Body of pancreas (tissue), 4 donors: Measurements from ENCODE around the gene NOL11. TPM values are rescaled to one million over a fixed set of nuclear protein-coding genes. Genes with fewer than 3 reads are reported as not detected.

Experiments used
- ATAC-seq: fragments of 150-250 bp; one replicate; pipeline ENCODE4 v1.9.1; 2016
- DNase-seq, 4 donors: peaks; one replicate each; pipeline ENCODE4 v3.0.0-alpha.2; 2019
- H3K27ac ChIP-seq, 4 donors: fragments of 200-600 bp; sonication (generic); 1 replicate in 3 of 4; 2 replicates in 1 of 4; pipeline versions ENCODE4 v1.5.1 to v1.6.1; 2016 to 2019; ENCODE audit warnings: mild to moderate bottlenecking in 1 of 4, mixed read lengths in 1 of 4, moderate library complexity in 1 of 4
- H3K27me3 ChIP-seq, 2 donors: fragments of 200-600 bp; sonication (generic); one replicate each; pipeline ENCODE4 v1.6.0; 2016; ENCODE audit warnings: mild to moderate bottlenecking in 1 of 2
- H3K36me3 ChIP-seq, 2 donors: fragments of 200-600 bp; sonication (generic); replicated peaks in 1 of 2; 2 replicates each; pipeline ENCODE4 v1.5.1; 2016; ENCODE audit warnings: low read depth in 2 of 2; ENCODE audit not compliant: insufficient read depth in 1 of 2
- H3K4me1 ChIP-seq: fragments of 200-600 bp; sonication (generic); one replicate; pipeline ENCODE4 v1.6.0; 2016
- H3K4me3 ChIP-seq, 2 donors: fragments of 200-600 bp; sonication (generic); 1 replicate in 1 of 2; 2 replicates in 1 of 2; pipeline ENCODE4 v1.5.1; 2016 to 2019
- H3K9me3 ChIP-seq, 3 donors: fragments of 200-600 bp; sonication (generic); 1 replicate in 2 of 3; 2 replicates in 1 of 3; pipeline ENCODE4 v1.5.1; 2016
- POLR2A ChIP-seq, 3 donors: fragments of 450-650 bp; IDR thresholded peaks; one replicate each; pipeline ENCODE4 v1.6.1; 2016; ENCODE audit warnings: antibody characterized with exemption in 3 of 3, mild to moderate bottlenecking in 2 of 3
- WGBS, 2 donors: methylation state at CpG; one replicate each; pipeline ENCODE4 v1.1.5; 2017; 5-methylcytosine and 5-hydroxymethylcytosine counted together
- intact Hi-C: fragments of 100-400 bp; cut with DNase I; formaldehyde crosslinking; loops from one replicate; pipeline ENCODE4 v1.15.1; 2023
- small RNA-seq: library from RNA; depleted of rRNA; stranded (forward); fragments of <200 nt; gene quantifications from one replicate; pipeline ENCODE3, GENCODE V24; 2016
- total RNA-seq, 2 donors: library from RNA; depleted of rRNA; stranded (reverse); fragments of >200 nt; gene quantifications; one replicate each; pipeline ENCODE4 v1.1.0, GENCODE V29; 2016
- TF ChIP-seq, protein P1 (sequence below), 7 experiments: fragments of 450-650 bp in 4 of 7; fragments of 200-600 bp in 3 of 7; sonication (generic) in 3 of 7; IDR thresholded peaks; one replicate each; pipeline ENCODE4 v1.5.1; 2016 to 2019; ENCODE audit warnings: antibody characterized with exemption in 7 of 7

The NOL11 gene
- total RNA-seq, 2 donors from 2014 or later: 15.0 to 15.8 TPM

DNA sequence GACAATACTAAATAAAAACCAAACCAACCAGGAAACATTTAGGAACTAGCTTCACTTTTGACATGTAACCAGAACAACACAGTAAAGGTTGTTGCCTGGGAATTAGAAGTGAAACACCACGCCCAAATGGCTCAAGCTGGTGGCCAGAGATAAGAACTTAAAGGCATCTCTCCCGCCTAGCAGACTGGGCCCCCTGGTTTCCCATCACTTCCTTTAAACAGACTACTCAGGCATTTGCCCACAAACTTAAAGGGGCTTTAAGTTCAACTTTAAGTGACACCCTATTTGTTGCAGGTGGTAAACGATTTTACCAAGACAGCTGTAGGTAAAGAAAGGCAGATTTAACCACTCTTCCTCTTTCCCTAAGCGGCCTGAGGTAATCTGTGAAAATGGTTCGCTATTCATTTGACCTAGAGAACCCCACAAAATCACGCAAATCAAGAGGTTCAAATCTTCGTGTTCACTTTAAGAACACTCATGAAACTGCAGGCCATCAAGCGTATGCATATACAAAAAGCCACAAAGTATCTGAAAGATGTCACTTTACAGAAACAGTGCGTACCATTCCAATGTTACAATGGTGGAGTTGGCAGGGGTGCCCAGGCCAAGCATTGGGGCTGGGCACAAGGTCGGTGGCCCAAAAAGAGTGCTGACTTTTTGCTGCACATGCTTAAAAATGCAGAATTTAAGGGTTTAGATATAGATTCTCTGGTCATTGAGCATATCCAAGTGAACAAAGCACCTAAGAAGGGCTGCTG, 66.8 kb downstream of the NOL11 start:
- ATAC-seq: no peak
- no peaks in the 10 kb centered on the region for H3K27me3 ChIP-seq
- no peaks in the 10 kb centered on the region for H3K36me3 ChIP-seq
- DNase-seq: peak in 1 of 4 donors; percentile 7
- no peak overlapping the region for H3K4me3 ChIP-seq
- peaks cover 4% of the 10 kb centered on the region for H3K4me1 ChIP-seq
- no peaks in the 10 kb centered on the region for H3K9me3 ChIP-seq
- TF ChIP-seq, protein P1, sequence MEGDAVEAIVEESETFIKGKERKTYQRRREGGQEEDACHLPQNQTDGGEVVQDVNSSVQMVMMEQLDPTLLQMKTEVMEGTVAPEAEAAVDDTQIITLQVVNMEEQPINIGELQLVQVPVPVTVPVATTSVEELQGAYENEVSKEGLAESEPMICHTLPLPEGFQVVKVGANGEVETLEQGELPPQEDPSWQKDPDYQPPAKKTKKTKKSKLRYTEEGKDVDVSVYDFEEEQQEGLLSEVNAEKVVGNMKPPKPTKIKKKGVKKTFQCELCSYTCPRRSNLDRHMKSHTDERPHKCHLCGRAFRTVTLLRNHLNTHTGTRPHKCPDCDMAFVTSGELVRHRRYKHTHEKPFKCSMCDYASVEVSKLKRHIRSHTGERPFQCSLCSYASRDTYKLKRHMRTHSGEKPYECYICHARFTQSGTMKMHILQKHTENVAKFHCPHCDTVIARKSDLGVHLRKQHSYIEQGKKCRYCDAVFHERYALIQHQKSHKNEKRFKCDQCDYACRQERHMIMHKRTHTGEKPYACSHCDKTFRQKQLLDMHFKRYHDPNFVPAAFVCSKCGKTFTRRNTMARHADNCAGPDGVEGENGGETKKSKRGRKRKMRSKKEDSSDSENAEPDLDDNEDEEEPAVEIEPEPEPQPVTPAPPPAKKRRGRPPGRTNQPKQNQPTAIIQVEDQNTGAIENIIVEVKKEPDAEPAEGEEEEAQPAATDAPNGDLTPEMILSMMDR (IDR thresholded peaks at IDR 0.05): no peak
- 62 to 66% methylated on average over 10 of the region's 10 CpGs for WGBS, 2 donors
- no peak overlapping the region for H3K27ac ChIP-seq
- intact Hi-C loops: no loop called here

DNA sequence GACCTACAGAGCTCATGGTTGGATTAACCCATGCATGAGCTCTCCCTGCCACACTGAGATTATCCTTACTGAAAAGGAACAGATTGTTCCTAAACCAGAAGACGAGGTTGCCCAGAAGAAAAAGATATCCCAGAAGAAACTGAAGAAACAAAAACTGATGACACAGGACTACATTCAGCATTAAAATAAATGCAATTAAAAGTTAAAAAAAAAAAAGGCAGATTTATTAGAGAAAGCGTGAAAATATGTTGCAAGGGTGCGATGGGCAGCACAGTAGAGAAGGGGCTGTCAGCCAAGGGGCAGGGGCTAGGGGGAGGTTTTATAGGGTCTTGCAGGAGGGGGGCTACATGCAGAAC, 67.4 kb downstream of the NOL11 start:
- 73 to 89% methylated on average over 3 of the region's 3 CpGs for WGBS, 2 donors
- Histone ChIP-seq H3K4me3 (no peak overlapping the region), H3K9me3 (no peaks in the 10 kb centered on the region), H3K27ac (no peak overlapping the region), H3K4me1 (no peaks in the 10 kb centered on the region), H3K27me3 (no peaks in the 10 kb centered on the region), H3K36me3 (no peaks in the 10 kb centered on the region)
- no peak for TF ChIP-seq POLR2A (IDR thresholded peaks at IDR 0.05)
- TF ChIP-seq, protein P1 (IDR thresholded peaks at IDR 0.05): no peak
- intact Hi-C loops: no loop called here
- DNase-seq (no peak), ATAC-seq (no peak)

DNA sequence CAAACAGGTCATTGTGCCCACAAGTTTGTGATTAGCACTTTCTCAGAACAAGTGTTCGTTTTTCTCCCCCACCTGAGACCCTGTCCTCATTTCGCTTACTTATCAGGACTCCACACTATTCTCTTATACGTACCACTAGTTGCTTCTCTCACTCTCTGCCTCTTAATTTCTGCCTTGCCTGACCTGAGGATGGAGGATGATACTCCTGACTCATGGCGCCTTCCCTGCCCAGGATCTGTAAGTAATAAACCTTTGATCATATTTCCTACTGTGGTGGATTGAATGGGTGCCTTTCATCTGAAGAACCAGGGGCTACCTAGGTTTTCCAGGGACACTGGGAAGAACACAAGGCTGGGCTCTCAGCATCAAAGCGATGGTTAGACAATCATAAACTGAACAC, 67.8 kb downstream of the NOL11 start:
- Histone ChIP-seq H3K4me3 (no peak overlapping the region), H3K27me3 (no peaks in the 10 kb centered on the region), H3K4me1 (no peaks in the 10 kb centered on the region), H3K9me3 (no peaks in the 10 kb centered on the region), H3K36me3 (no peaks in the 10 kb centered on the region), H3K27ac (no peak overlapping the region)
- ATAC-seq (no peak), DNase-seq (no peak)
- 81 to 83% methylated on average over 5 of the region's 5 CpGs for WGBS, 2 donors
- intact Hi-C loops: no loop called here
- TF ChIP-seq, protein P1 (IDR thresholded peaks at IDR 0.05): no peak
- TF ChIP-seq POLR2A (IDR thresholded peaks at IDR 0.05): no peak

Small RNAs within 50 kb of the gene (small RNA-seq; reads per million reads assigned to genes)
- 7.3 reads per million, percentile 90 among the genes with 10 or more reads in this experiment for gene SNORA38B

Other genes with a start within 250 kb of the NOL11 start
- gene BPTF, start 107.6 kb downstream of the NOL11 start, total RNA-seq: 10 to 100 TPM; 44.6 to 74.5 TPM